HG02642 (cell line): Measurements from ENCODE around the gene PSMG3.
"Not testable (repeated sequence)": the region's sequence is repeated elsewhere in the genome, so short reads cannot be mapped to it uniquely, and the experiment has no call there.

ENCODE experiments used
- ATAC-seq: cut with Tn5 transposase; IDR thresholded peaks from one replicate; pipeline ENCODE4 v1.9.1; 2021; ENCODE audit warnings: mild to moderate bottlenecking; ENCODE audit not compliant: unreplicated experiment, poor library complexity

PSMG3 gene

GRCh38 chr7:1583241-1583930 is 13.6 kb upstream of the PSMG3 start:
- not testable (repeated sequence) for ATAC-seq

GRCh38 chr7:1580422-1581030 is 10.7 kb upstream of the PSMG3 start:
- no peak for ATAC-seq

- ATAC-seq = peak; percentile 71
Measured at GRCh38 chr7:1579481-1580421, 9.9 kb upstream of the PSMG3 start.

GRCh38 chr7:1578513-1578912 is 8.7 kb upstream of the PSMG3 start:
- ATAC-seq = no peak

- ATAC-seq = no peak
Measured at GRCh38 chr7:1576521-1577253, 6.9 kb upstream of the PSMG3 start.

GRCh38 chr7:1575809-1576208 is 6.0 kb upstream of the PSMG3 start:
- no peak for ATAC-seq

- ATAC-seq = no peak
Measured at GRCh38 chr7:1572111-1572822, 2.4 kb upstream of the PSMG3 start.

GRCh38 chr7:1569440-1569832 is 396 bp downstream of the PSMG3 start:
- ATAC-seq = no peak

- no peak for ATAC-seq
Measured at GRCh38 chr7:1569016-1569415, 816 bp downstream of the PSMG3 start.

- ATAC-seq = no peak
Measured at GRCh38 chr7:1567896-1568510, 1.8 kb downstream of the PSMG3 start.

GRCh38 chr7:1567049-1567771 is 2.6 kb downstream of the PSMG3 start:
- ATAC-seq = no peak

- ATAC-seq = no peak
Measured at GRCh38 chr7:1566687-1567048, 3.2 kb downstream of the PSMG3 start.

- no peak for ATAC-seq
Measured at GRCh38 chr7:1564603-1565022, 5.2 kb downstream of the PSMG3 start.

- ATAC-seq = no peak
Measured at GRCh38 chr7:1563981-1564602, 5.7 kb downstream of the PSMG3 start.

GRCh38 chr7:1562597-1563051 is 7.2 kb downstream of the PSMG3 start:
- ATAC-seq = no peak

- no peak for ATAC-seq
Measured at GRCh38 chr7:1562116-1562515, 7.7 kb downstream of the PSMG3 start.

- no peak for ATAC-seq
Measured at GRCh38 chr7:1561036-1561940, 8.5 kb downstream of the PSMG3 start.
